ENCODE measurements around the gene PCARE.

The PCARE gene

GRCh38 chr2:29074411-29074810, at the start of gene PCARE:
Gene PCARE (minus strand): TSS chr2:29074523. CDS start chr2:29074261, 262 bp downstream.
- no peaks in the 10 kb centered on the region for H3K36me3 ChIP-seq (replicated peaks; ENCODE audit: insufficient read depth, low read length)
- no peak for DNase-seq
- H3K9me3 ChIP-seq (replicated peaks; ENCODE audit: insufficient read depth, low read length) = no peaks in the 10 kb centered on the region
- no peak within 1 kb of the TSS for H3K4me3 ChIP-seq (ENCODE audit: low read length)
- H3K4me2 ChIP-seq (ENCODE audit: low read depth, low read length) = no peak within 1 kb of the TSS
- no peaks in the 10 kb centered on the region for H3F3A ChIP-seq (ENCODE audit: insufficient read depth, low read length)
- no peaks in the 10 kb centered on the region for H3K27me3 ChIP-seq (replicated peaks; ENCODE audit: insufficient read depth, low read length)
- H3K79me2 ChIP-seq (ENCODE audit: low read length) = no peaks in the 10 kb centered on the region
- no peak within 1 kb of the TSS for H3K9ac ChIP-seq (ENCODE audit: low read length)
- H3K27ac ChIP-seq (ENCODE audit: low read length) = no peak within 1 kb of the TSS
- H3K9me2 ChIP-seq (replicated peaks; ENCODE audit: insufficient read depth, low read length) = no peaks in the 10 kb centered on the region
- H4K20me1 ChIP-seq (ENCODE audit: insufficient read depth, low read length) = no peaks in the 10 kb centered on the region
- H2AFZ ChIP-seq (ENCODE audit: low read length) = no peak within 1 kb of the TSS
- no peaks in the 10 kb centered on the region for H3K4me1 ChIP-seq (ENCODE audit: low read length)
- TF ChIP-seq EZH2phosphoT487 (IDR thresholded peaks at IDR 0.05; ENCODE audit: low read length) (no peak), CTCF (IDR thresholded peaks at IDR 0.05; ENCODE audit: low read length) (no peak), EZH2 (optimal IDR thresholded peaks at IDR 0.05; ENCODE audit: low read depth, low read length) (no peak)

- Histone ChIP-seq H3K27me3 (replicated peaks; ENCODE audit: insufficient read depth, low read length) (no peaks in the 10 kb centered on the region), H3K9ac (ENCODE audit: low read length) (no peak overlapping the region), H3K79me2 (ENCODE audit: low read length) (no peaks in the 10 kb centered on the region), H3K36me3 (replicated peaks; ENCODE audit: insufficient read depth, low read length) (no peaks in the 10 kb centered on the region), H3F3A (ENCODE audit: insufficient read depth, low read length) (no peaks in the 10 kb centered on the region), H3K4me2 (ENCODE audit: low read depth, low read length) (no peak overlapping the region), H2AFZ (ENCODE audit: low read length) (no peak overlapping the region), H3K9me3 (replicated peaks; ENCODE audit: insufficient read depth, low read length) (no peaks in the 10 kb centered on the region), H3K27ac (ENCODE audit: low read length) (no peak overlapping the region), H3K9me2 (replicated peaks; ENCODE audit: insufficient read depth, low read length) (no peaks in the 10 kb centered on the region), H3K4me3 (ENCODE audit: low read length) (no peak overlapping the region), H3K4me1 (ENCODE audit: low read length) (no peaks in the 10 kb centered on the region), H4K20me1 (ENCODE audit: insufficient read depth, low read length) (no peaks in the 10 kb centered on the region)
- no peak for TF ChIP-seq EZH2 (optimal IDR thresholded peaks at IDR 0.05; ENCODE audit: low read depth, low read length)
- TF ChIP-seq EZH2phosphoT487 (IDR thresholded peaks at IDR 0.05; ENCODE audit: low read length) = no peak
- no peak for TF ChIP-seq CTCF (IDR thresholded peaks at IDR 0.05; ENCODE audit: low read length)
- no peak for DNase-seq
Measured at GRCh38 chr2:29123617-29124349, 49.5 kb upstream of the PCARE start.

GRCh38 chr2:29120846-29121245, 46.5 kb upstream of the PCARE start:
- no peaks in the 10 kb centered on the region for H3K79me2 ChIP-seq (ENCODE audit: low read length)
- H3F3A ChIP-seq (ENCODE audit: insufficient read depth, low read length) = peaks cover 8% of the 10 kb centered on the region; the same call in 1 of the 2 replicates
- no peaks in the 10 kb centered on the region for H3K4me1 ChIP-seq (ENCODE audit: low read length)

More at GRCh38 chr2:29120846-29121245, 46.5 kb upstream of the PCARE start:
- H3K4me2 ChIP-seq (ENCODE audit: low read depth, low read length) = no peak overlapping the region
- TF ChIP-seq EZH2 (optimal IDR thresholded peaks at IDR 0.05; ENCODE audit: low read depth, low read length) (no peak), CTCF (IDR thresholded peaks at IDR 0.05; ENCODE audit: low read length) (no peak), EZH2phosphoT487 (IDR thresholded peaks at IDR 0.05; ENCODE audit: low read length) (no peak)
- H2AFZ ChIP-seq (ENCODE audit: low read length) = no peak overlapping the region
- no peak overlapping the region for H3K9ac ChIP-seq (ENCODE audit: low read length)
- no peak overlapping the region for H3K4me3 ChIP-seq (ENCODE audit: low read length)
- H3K27ac ChIP-seq (ENCODE audit: low read length) = no peak overlapping the region
- no peak for DNase-seq
- H4K20me1 ChIP-seq (ENCODE audit: insufficient read depth, low read length) = no peaks in the 10 kb centered on the region
- H3K36me3 ChIP-seq (replicated peaks; ENCODE audit: insufficient read depth, low read length) = no peaks in the 10 kb centered on the region
- H3K27me3 ChIP-seq (replicated peaks; ENCODE audit: insufficient read depth, low read length) = no peaks in the 10 kb centered on the region
- no peaks in the 10 kb centered on the region for H3K9me3 ChIP-seq (replicated peaks; ENCODE audit: insufficient read depth, low read length)
- no peaks in the 10 kb centered on the region for H3K9me2 ChIP-seq (replicated peaks; ENCODE audit: insufficient read depth, low read length)
